Measurements from ENCODE around the gene NAPEPLD.

The NAPEPLD gene

GRCh38 chr7:103127006-103127405, 21.9 kb downstream of the NAPEPLD start:
- no peak overlapping the region for H3K27ac ChIP-seq (ENCODE audit: insufficient read depth, low read depth, low read length, poor library complexity, severe bottlenecking)

GRCh38 chr7:103124429-103124979, 24.4 kb downstream of the NAPEPLD start:
- Histone ChIP-seq H3K27ac (ENCODE audit: insufficient read depth, low read depth, low read length, poor library complexity, severe bottlenecking) (no peak overlapping the region), H3K9me3 (ENCODE audit: control insufficient read depth, low read length) (no peaks in the 10 kb centered on the region), H3K27me3 (ENCODE audit: control insufficient read depth, insufficient read depth, low read length, poor library complexity, severe bottlenecking) (no peaks in the 10 kb centered on the region), H3K36me3 (ENCODE audit: control insufficient read depth, insufficient read depth, low read length) (peaks cover 3% of the 10 kb centered on the region), H3K4me1 (ENCODE audit: control insufficient read depth, insufficient read depth, low read length) (no peaks in the 10 kb centered on the region), H3K4me3 (ENCODE audit: insufficient read depth, low read depth, low read length) (no peak overlapping the region)
- 73 to 81% methylated on average over 4 to 6 of the region's 6 CpGs for WGBS, 2 experiments

More at GRCh38 chr7:103127006-103127405, 21.9 kb downstream of the NAPEPLD start:
- Histone ChIP-seq H3K4me1 (ENCODE audit: control insufficient read depth, insufficient read depth, low read length) (no peaks in the 10 kb centered on the region), H3K27me3 (ENCODE audit: control insufficient read depth, insufficient read depth, low read length, poor library complexity, severe bottlenecking) (no peaks in the 10 kb centered on the region), H3K4me3 (ENCODE audit: insufficient read depth, low read depth, low read length) (no peak overlapping the region), H3K9me3 (ENCODE audit: control insufficient read depth, low read length) (no peaks in the 10 kb centered on the region), H3K36me3 (ENCODE audit: control insufficient read depth, insufficient read depth, low read length) (no peaks in the 10 kb centered on the region)
- 83 to 89% methylated on average over 2 of the region's 2 CpGs for WGBS, 2 experiments

- no peaks in the 10 kb centered on the region for H3K27me3 ChIP-seq (ENCODE audit: control insufficient read depth, insufficient read depth, low read length, poor library complexity, severe bottlenecking)
- H3K9me3 ChIP-seq (ENCODE audit: control insufficient read depth, low read length) = no peaks in the 10 kb centered on the region
- no peak overlapping the region for H3K27ac ChIP-seq (ENCODE audit: insufficient read depth, low read depth, low read length, poor library complexity, severe bottlenecking)
- 45 to 93% methylated on average over 1 to 2 of the region's 3 CpGs for WGBS, 2 experiments
- peaks cover 3% of the 10 kb centered on the region for H3K36me3 ChIP-seq (ENCODE audit: control insufficient read depth, insufficient read depth, low read length)
- H3K4me1 ChIP-seq (ENCODE audit: control insufficient read depth, insufficient read depth, low read length) = no peaks in the 10 kb centered on the region
- H3K4me3 ChIP-seq (ENCODE audit: insufficient read depth, low read depth, low read length) = no peak overlapping the region
These were observed 25.4 kb downstream of the NAPEPLD start for GRCh38 chr7:103123529-103123928.

GRCh38 chr7:103121641-103122040, 27.3 kb downstream of the NAPEPLD start:
- no peak overlapping the region for H3K4me3 ChIP-seq (ENCODE audit: insufficient read depth, low read depth, low read length)
- no peaks in the 10 kb centered on the region for H3K27me3 ChIP-seq (ENCODE audit: control insufficient read depth, insufficient read depth, low read length, poor library complexity, severe bottlenecking)
- peaks cover 3% of the 10 kb centered on the region for H3K36me3 ChIP-seq (ENCODE audit: control insufficient read depth, insufficient read depth, low read length)
- no peaks in the 10 kb centered on the region for H3K4me1 ChIP-seq (ENCODE audit: control insufficient read depth, insufficient read depth, low read length)
- no peak overlapping the region for H3K27ac ChIP-seq (ENCODE audit: insufficient read depth, low read depth, low read length, poor library complexity, severe bottlenecking)
- H3K9me3 ChIP-seq (ENCODE audit: control insufficient read depth, low read length) = no peaks in the 10 kb centered on the region

GRCh38 chr7:103120362-103120761, 28.5 kb downstream of the NAPEPLD start:
- no peaks in the 10 kb centered on the region for H3K9me3 ChIP-seq (ENCODE audit: control insufficient read depth, low read length)
- H3K27me3 ChIP-seq (ENCODE audit: control insufficient read depth, insufficient read depth, low read length, poor library complexity, severe bottlenecking) = no peaks in the 10 kb centered on the region
- H3K4me1 ChIP-seq (ENCODE audit: control insufficient read depth, insufficient read depth, low read length) = no peaks in the 10 kb centered on the region
- peaks cover 3% of the 10 kb centered on the region for H3K36me3 ChIP-seq (ENCODE audit: control insufficient read depth, insufficient read depth, low read length)
- no peak overlapping the region for H3K27ac ChIP-seq (ENCODE audit: insufficient read depth, low read depth, low read length, poor library complexity, severe bottlenecking)
- 78 to 95% methylated on average over 1 of the region's 1 CpG for WGBS, 2 experiments
- H3K4me3 ChIP-seq (ENCODE audit: insufficient read depth, low read depth, low read length) = no peak overlapping the region

GRCh38 chr7:103119791-103120291, 29.1 kb downstream of the NAPEPLD start:
- H3K9me3 ChIP-seq (ENCODE audit: control insufficient read depth, low read length) = no peaks in the 10 kb centered on the region
- H3K4me1 ChIP-seq (ENCODE audit: control insufficient read depth, insufficient read depth, low read length) = no peaks in the 10 kb centered on the region
- H3K27ac ChIP-seq (ENCODE audit: insufficient read depth, low read depth, low read length, poor library complexity, severe bottlenecking) = no peak overlapping the region
- H3K4me3 ChIP-seq (ENCODE audit: insufficient read depth, low read depth, low read length) = no peak overlapping the region
- 96 to 98% methylated on average over 11 of the region's 11 CpGs for whole genome bisulfite sequencing, 2 experiments
- H3K27me3 ChIP-seq (ENCODE audit: control insufficient read depth, insufficient read depth, low read length, poor library complexity, severe bottlenecking) = no peaks in the 10 kb centered on the region
- peaks cover 3% of the 10 kb centered on the region for H3K36me3 ChIP-seq (ENCODE audit: control insufficient read depth, insufficient read depth, low read length)

GRCh38 chr7:103117465-103117864, 31.4 kb downstream of the NAPEPLD start:
- H3K4me3 ChIP-seq (ENCODE audit: insufficient read depth, low read depth, low read length) = no peak overlapping the region
- WGBS, 2 experiments = 87 to 91% methylated on average over 2 of the region's 2 CpGs
- peaks cover 3% of the 10 kb centered on the region for H3K36me3 ChIP-seq (ENCODE audit: control insufficient read depth, insufficient read depth, low read length)
- H3K4me1 ChIP-seq (ENCODE audit: control insufficient read depth, insufficient read depth, low read length) = no peaks in the 10 kb centered on the region
- H3K27me3 ChIP-seq (ENCODE audit: control insufficient read depth, insufficient read depth, low read length, poor library complexity, severe bottlenecking) = no peaks in the 10 kb centered on the region
- no peak overlapping the region for H3K27ac ChIP-seq (ENCODE audit: insufficient read depth, low read depth, low read length, poor library complexity, severe bottlenecking)
- no peaks in the 10 kb centered on the region for H3K9me3 ChIP-seq (ENCODE audit: control insufficient read depth, low read length)

- no peak overlapping the region for H3K27ac ChIP-seq (ENCODE audit: insufficient read depth, low read depth, low read length, poor library complexity, severe bottlenecking)
- H3K9me3 ChIP-seq (ENCODE audit: control insufficient read depth, low read length) = no peaks in the 10 kb centered on the region
- H3K36me3 ChIP-seq (ENCODE audit: control insufficient read depth, insufficient read depth, low read length) = peaks cover 3% of the 10 kb centered on the region
- no peaks in the 10 kb centered on the region for H3K27me3 ChIP-seq (ENCODE audit: control insufficient read depth, insufficient read depth, low read length, poor library complexity, severe bottlenecking)
- no peak overlapping the region for H3K4me3 ChIP-seq (ENCODE audit: insufficient read depth, low read depth, low read length)
- no peaks in the 10 kb centered on the region for H3K4me1 ChIP-seq (ENCODE audit: control insufficient read depth, insufficient read depth, low read length)
These were observed 31.9 kb downstream of the NAPEPLD start for GRCh38 chr7:103116991-103117390.

GRCh38 chr7:103116511-103116910, 32.4 kb downstream of the NAPEPLD start:
- no peak overlapping the region for H3K27ac ChIP-seq (ENCODE audit: insufficient read depth, low read depth, low read length, poor library complexity, severe bottlenecking)
- WGBS, 2 experiments = 95 to 100% methylated on average over 1 of the region's 1 CpG

GRCh38 chr7:103115771-103116170, 33.1 kb downstream of the NAPEPLD start:
- H3K4me1 ChIP-seq (ENCODE audit: control insufficient read depth, insufficient read depth, low read length) = no peaks in the 10 kb centered on the region

More at GRCh38 chr7:103116511-103116910, 32.4 kb downstream of the NAPEPLD start:
- Histone ChIP-seq H3K4me1 (ENCODE audit: control insufficient read depth, insufficient read depth, low read length) (no peaks in the 10 kb centered on the region), H3K36me3 (ENCODE audit: control insufficient read depth, insufficient read depth, low read length) (peaks cover 3% of the 10 kb centered on the region), H3K27me3 (ENCODE audit: control insufficient read depth, insufficient read depth, low read length, poor library complexity, severe bottlenecking) (no peaks in the 10 kb centered on the region), H3K4me3 (ENCODE audit: insufficient read depth, low read depth, low read length) (no peak overlapping the region), H3K9me3 (ENCODE audit: control insufficient read depth, low read length) (no peaks in the 10 kb centered on the region)

More at GRCh38 chr7:103115771-103116170, 33.1 kb downstream of the NAPEPLD start:
- H3K9me3 ChIP-seq (ENCODE audit: control insufficient read depth, low read length) = no peaks in the 10 kb centered on the region
- no peak overlapping the region for H3K27ac ChIP-seq (ENCODE audit: insufficient read depth, low read depth, low read length, poor library complexity, severe bottlenecking)
- no peaks in the 10 kb centered on the region for H3K27me3 ChIP-seq (ENCODE audit: control insufficient read depth, insufficient read depth, low read length, poor library complexity, severe bottlenecking)
- H3K4me3 ChIP-seq (ENCODE audit: insufficient read depth, low read depth, low read length) = no peak overlapping the region
- 92 to 93% methylated on average over 4 of the region's 4 CpGs for WGBS, 2 experiments
- H3K36me3 ChIP-seq (ENCODE audit: control insufficient read depth, insufficient read depth, low read length) = peaks cover 3% of the 10 kb centered on the region

Measured in ectodermal cell (in vitro differentiated cells).